Panc1 (cell line): ENCODE results near the gene DBP. TPM values are rescaled to one million over a fixed set of nuclear protein-coding genes. Genes with fewer than 3 reads are reported as not detected.

ENCODE experiments used
- ATAC-seq: fragments of 200-7000 bp; cut with Tn5 transposase; 2 replicates; pipeline ENCODE4 v1.9.1; 2020; ENCODE audit warnings: mild to moderate bottlenecking, moderate library complexity
- BruUV-seq: library from RNA; stranded (reverse); fragments of 400-500 nt; replicated peaks from 2 replicates; lab custom pipeline; 2021; lab: Mats Ljungman, UMichigan
- CTCF ChIA-PET: fragments of 300-600 bp; sonication (Branson Sonifier 250); formaldehyde crosslinking; loops from one replicate; lab custom pipeline; 2022; ENCODE audit warnings: antibody characterized with exemption; lab: Charles Lee
- POLR2A ChIA-PET: fragments of 300-600 bp; sonication (Branson Sonifier 250); formaldehyde crosslinking; loops from one replicate; lab custom pipeline; 2022; ENCODE audit warnings: antibody characterized with exemption; lab: Charles Lee
- DNase-seq: peaks from one replicate; pipeline ENCODE4 v3.0.0-alpha.2; 2010; ENCODE audit warnings: low read depth, low spot score
- H3K27ac ChIP-seq: 2 replicates; pipeline ENCODE4 v1.5.1; 2011; ENCODE audit warnings: mild to moderate bottlenecking, low read length, inconsistent platforms
- H3K27me3 ChIP-seq: fragments of 200-500 bp; sonication (Bioruptor generic); 2 replicates; pipeline ENCODE4 v1.6.0; 2014; ENCODE audit warnings: low read length, inconsistent platforms; ENCODE audit not compliant: control insufficient read depth, insufficient read depth
- H3K36me3 ChIP-seq: fragments of 200-500 bp; sonication (Bioruptor generic); 2 replicates; pipeline ENCODE4 v1.5.1; 2014; ENCODE audit warnings: inconsistent platforms, mild to moderate bottlenecking, low read length, moderate library complexity; ENCODE audit not compliant: control insufficient read depth, insufficient read depth
- H3K4me1 ChIP-seq: 2 replicates; pipeline ENCODE4 v1.5.1; 2011; ENCODE audit warnings: inconsistent platforms, mild to moderate bottlenecking, low read length, moderate library complexity; ENCODE audit not compliant: control insufficient read depth, insufficient read depth
- H3K4me3 ChIP-seq, 2 experiments: 2 replicates each; pipeline ENCODE4 v1.5.1; 2011 to 2012; ENCODE audit warnings: low read depth in 2 of 2, low read length in 2 of 2, mild to moderate bottlenecking in 2 of 2, inconsistent platforms in 1 of 2, moderate library complexity in 1 of 2
- H3K9me3 ChIP-seq: fragments of 200-500 bp; sonication (Bioruptor generic); 2 replicates; pipeline ENCODE4 v1.5.1; 2014; ENCODE audit warnings: low read depth, mild to moderate bottlenecking, inconsistent platforms, low read length, moderate library complexity; ENCODE audit not compliant: control insufficient read depth, insufficient read depth
- CTCF ChIP-seq: fragments of 450-650 bp; IDR thresholded peaks from 2 replicates; pipeline ENCODE4 v1.5.1; 2017; ENCODE audit warnings: mild to moderate bottlenecking
- POLR2AphosphoS5 ChIP-seq: IDR thresholded peaks from 2 replicates; pipeline ENCODE4 v1.6.1; 2012; ENCODE audit warnings: mild to moderate bottlenecking, low read depth, low read length, moderate library complexity
- REST ChIP-seq, 2 experiments: IDR thresholded peaks; 2 replicates each; pipeline ENCODE4 v1.6.1; 2011 to 2012; ENCODE audit warnings: low read depth in 2 of 2, control low read depth in 1 of 2, low read length in 1 of 2, mild to moderate bottlenecking in 1 of 2, moderate library complexity in 1 of 2; ENCODE audit not compliant: insufficient read depth in 1 of 2
- SIN3A ChIP-seq: IDR thresholded peaks from 2 replicates; pipeline ENCODE4 v1.6.1; 2012; ENCODE audit warnings: low read depth, mild to moderate bottlenecking, low read length, moderate library complexity, borderline replicate concordance; ENCODE audit not compliant: insufficient read depth
- TCF7L2 ChIP-seq: IDR thresholded peaks from 2 replicates; pipeline ENCODE4 v1.6.1; 2011; ENCODE audit warnings: mild to moderate bottlenecking, low read depth, low read length, inconsistent platforms
- in situ Hi-C: cut with HindIII; loops from 2 replicates; pipeline ENCODE4 v1.10.0; 2016; ENCODE audit warnings: low sequenced_read_pairs, low pct_unique_long_range_greater_than_20kb
- intact Hi-C: fragments of 100-400 bp; cut with micrococcal nuclease; formaldehyde crosslinking; loops from one replicate; pipeline ENCODE4 v1.10.0; 2022; ENCODE audit not compliant: unreplicated experiment
- total RNA-seq: library from RNA; stranded (reverse); gene quantifications from one replicate; pipeline ENCODE4 v1.2.1, GENCODE V29; 2021; ENCODE audit not compliant: unreplicated experiment

DBP gene
- total RNA-seq, 1 experiment from 2014 or later = 7.4 TPM

GRCh38 chr19:48668332-48668731 lies 31.2 kb upstream of the DBP start:
- no peaks in the 10 kb centered on the region for H3K9me3 ChIP-seq
- in situ Hi-C loops = no loop called here
- no peak overlapping the region for H3K4me3 ChIP-seq
- no peak for DNase-seq
- TF ChIP-seq CTCF (no peak), TCF7L2 (no peak), POLR2AphosphoS5 (no peak), SIN3A (no peak), REST (IDR thresholded peaks at IDR 0.05; ENCODE audit: insufficient read depth in 1 of 2, low read depth in 2 of 2, low read length in 1 of 2) (no peak)
- H3K27me3 ChIP-seq = no peaks in the 10 kb centered on the region
- intact Hi-C loops = no loop called here
- no TSS peak for BruUV-seq
- ChIA-PET POLR2A (no interaction called here), CTCF (no interaction called here)
- H3K36me3 ChIP-seq = no peaks in the 10 kb centered on the region
- H3K27ac ChIP-seq = no peak overlapping the region
- no peaks in the 10 kb centered on the region for H3K4me1 ChIP-seq
- no peak for ATAC-seq

- Histone ChIP-seq H3K9me3 (no peaks in the 10 kb centered on the region), H3K4me1 (no peaks in the 10 kb centered on the region), H3K27ac (no peak overlapping the region), H3K36me3 (no peaks in the 10 kb centered on the region), H3K4me3 (no peak overlapping the region), H3K27me3 (no peaks in the 10 kb centered on the region)
- ATAC-seq = no peak
- TF ChIP-seq SIN3A (no peak), REST (IDR thresholded peaks at IDR 0.05; ENCODE audit: insufficient read depth in 1 of 2, low read depth in 2 of 2, low read length in 1 of 2) (no peak), CTCF (no peak), POLR2AphosphoS5 (no peak), TCF7L2 (no peak)
- CTCF ChIA-PET = interaction anchor here (1.2 kb wide), 1 partner anchor 73 kb away, joined by 3 read pairs; no protein-coding TSS in a partner anchor
- no peak for DNase-seq
- BruUV-seq = no TSS peak
- intact Hi-C loops = no loop called here
- in situ Hi-C loops = no loop called here
- POLR2A ChIA-PET = interaction anchor here (0.6 kb wide), 1 partner anchor 296 kb away, joined by 4 read pairs; no protein-coding TSS in a partner anchor
Observed at GRCh38 chr19:48665786-48666185, 28.6 kb upstream of the DBP start.
